Lower lobe of right lung (tissue), 2 donors: ENCODE measurements around the gene DHRSX. TPM values are rescaled to one million over a fixed set of nuclear protein-coding genes. Genes with fewer than 3 reads are reported as not detected.

Source experiments
- ATAC-seq, 2 donors: fragments of 200-7000 bp; cut with Tn5 transposase; one replicate each; pipeline ENCODE4 v1.9.1; 2020 to 2022; ENCODE audit warnings: mild to moderate bottlenecking in 2 of 2, moderate library complexity in 2 of 2
- DNase-seq: peaks from one replicate; pipeline ENCODE4 v3.0.0-alpha.2; 2020
- H3K27ac ChIP-seq: fragments of 200-600 bp; one replicate; pipeline ENCODE4 v1.8.0; 2022
- H3K27me3 ChIP-seq: fragments of 200-600 bp; one replicate; pipeline ENCODE4 v1.8.0; 2022; ENCODE audit warnings: low read depth
- H3K36me3 ChIP-seq: fragments of 200-600 bp; one replicate; pipeline ENCODE4 v1.8.0; 2022; ENCODE audit warnings: mild to moderate bottlenecking
- H3K4me1 ChIP-seq: fragments of 200-600 bp; one replicate; pipeline ENCODE4 v1.8.0; 2022
- H3K4me3 ChIP-seq: fragments of 200-600 bp; one replicate; pipeline ENCODE4 v1.8.0; 2022; ENCODE audit warnings: mild to moderate bottlenecking
- H3K9me3 ChIP-seq: fragments of 200-600 bp; one replicate; pipeline ENCODE4 v1.8.0; 2022
- intact Hi-C: fragments of 100-400 bp; cut with DNase I; formaldehyde crosslinking; loops from one replicate; pipeline ENCODE4 v1.11.0; 2022
- total RNA-seq: library from RNA; stranded (reverse); fragmentation: NEBNext Ultra II Directional; extraction: Animal tissue kit (Norgen Biotek cat#: 25700); gene quantifications from one replicate; pipeline ENCODE4 v1.2.1, GENCODE V29; 2021
- TF ChIP-seq, protein P1 (sequence below): fragments of 200-600 bp; IDR thresholded peaks from one replicate; pipeline ENCODE4 v1.8.0; 2022; ENCODE audit warnings: antibody characterized with exemption, mild to moderate bottlenecking
- donor health status: DM: no; HTN: yes; CAD: no; lungs with severe emphysema.

DHRSX gene
- total RNA-seq, 1 donor from 2014 or later, result 31.9 TPM

DNA sequence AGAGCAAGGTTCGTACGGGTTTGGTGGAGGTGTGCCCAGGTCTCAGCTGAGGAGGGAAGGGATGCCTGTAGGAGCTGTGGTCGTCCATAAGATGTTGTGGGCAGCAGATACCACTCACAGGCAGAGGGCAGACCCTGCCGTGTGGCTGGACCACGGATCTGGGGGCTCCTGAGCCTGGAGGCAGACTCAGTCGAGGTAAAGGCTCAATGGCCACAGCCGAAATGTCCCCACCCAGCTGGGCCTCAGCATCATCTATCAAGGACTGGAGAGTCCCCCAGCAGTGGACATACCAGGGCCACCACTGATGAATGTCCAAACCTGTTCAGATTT is 98.5 kb downstream of the DHRSX start:
- Histone ChIP-seq H3K36me3 (peaks cover 6% of the 10 kb centered on the region), H3K27me3 (no peaks in the 10 kb centered on the region), H3K4me3 (no peak overlapping the region), H3K4me1 (peaks cover 13% of the 10 kb centered on the region), H3K27ac (peak overlapping the region; percentile 49), H3K9me3 (peaks cover 5% of the 10 kb centered on the region)
- TF ChIP-seq, protein P1, sequence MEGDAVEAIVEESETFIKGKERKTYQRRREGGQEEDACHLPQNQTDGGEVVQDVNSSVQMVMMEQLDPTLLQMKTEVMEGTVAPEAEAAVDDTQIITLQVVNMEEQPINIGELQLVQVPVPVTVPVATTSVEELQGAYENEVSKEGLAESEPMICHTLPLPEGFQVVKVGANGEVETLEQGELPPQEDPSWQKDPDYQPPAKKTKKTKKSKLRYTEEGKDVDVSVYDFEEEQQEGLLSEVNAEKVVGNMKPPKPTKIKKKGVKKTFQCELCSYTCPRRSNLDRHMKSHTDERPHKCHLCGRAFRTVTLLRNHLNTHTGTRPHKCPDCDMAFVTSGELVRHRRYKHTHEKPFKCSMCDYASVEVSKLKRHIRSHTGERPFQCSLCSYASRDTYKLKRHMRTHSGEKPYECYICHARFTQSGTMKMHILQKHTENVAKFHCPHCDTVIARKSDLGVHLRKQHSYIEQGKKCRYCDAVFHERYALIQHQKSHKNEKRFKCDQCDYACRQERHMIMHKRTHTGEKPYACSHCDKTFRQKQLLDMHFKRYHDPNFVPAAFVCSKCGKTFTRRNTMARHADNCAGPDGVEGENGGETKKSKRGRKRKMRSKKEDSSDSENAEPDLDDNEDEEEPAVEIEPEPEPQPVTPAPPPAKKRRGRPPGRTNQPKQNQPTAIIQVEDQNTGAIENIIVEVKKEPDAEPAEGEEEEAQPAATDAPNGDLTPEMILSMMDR, result no peak
- ATAC-seq, result peak in 1 of 2 donors; percentile 18
- DNase-seq, result no peak
- intact Hi-C loops, result no loop called here

DNA sequence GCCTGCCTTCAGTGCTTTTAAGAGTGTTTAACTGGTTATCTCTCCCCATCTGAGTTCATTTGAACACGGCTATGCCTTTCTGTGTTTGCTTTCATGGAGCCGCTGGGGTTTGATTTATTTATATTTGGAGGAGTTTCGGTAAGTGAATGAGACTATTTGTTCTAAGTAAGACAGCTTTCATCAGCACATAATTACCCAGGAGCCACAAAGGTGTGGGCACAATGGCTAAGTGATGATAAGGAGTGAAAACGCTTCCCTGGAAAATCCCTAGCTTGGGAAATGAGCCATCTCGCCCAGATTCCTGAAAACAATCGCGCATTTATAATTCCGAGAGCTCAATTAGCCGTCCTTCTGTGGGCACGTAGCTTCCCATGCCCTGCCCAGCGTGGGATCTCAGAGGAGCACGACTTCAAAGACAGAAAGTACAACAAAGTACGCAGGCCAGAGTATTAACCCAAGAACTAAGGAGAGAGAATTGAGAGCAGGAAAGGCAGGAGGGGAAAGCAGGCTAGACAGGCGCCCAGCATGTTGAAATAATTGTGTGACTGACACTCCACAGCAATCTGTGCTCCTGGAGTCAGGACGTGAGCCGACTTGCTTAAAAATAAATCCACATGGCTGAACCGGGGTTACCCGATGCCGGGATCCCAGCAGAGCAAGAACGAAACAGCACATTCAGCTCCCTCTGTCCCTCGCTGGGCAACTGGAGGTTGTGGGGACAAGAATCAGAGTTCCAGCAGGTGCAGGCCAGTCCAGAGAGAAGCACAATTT is 99.0 kb downstream of the DHRSX start:
- H3K27me3 ChIP-seq, result no peaks in the 10 kb centered on the region
- peak overlapping the region; percentile 15 for H3K4me3 ChIP-seq
- peaks cover 13% of the 10 kb centered on the region for H3K4me1 ChIP-seq
- intact Hi-C loops, result no loop called here
- DNase-seq, result no peak
- H3K36me3 ChIP-seq, result peaks cover under 1% of the 10 kb centered on the region
- ATAC-seq, result peak; percentile 69 to 73
- TF ChIP-seq, protein P1, result no peak
- peak overlapping the region; percentile 49 for H3K27ac ChIP-seq
- no peaks in the 10 kb centered on the region for H3K9me3 ChIP-seq

- H3K27me3 ChIP-seq, result no peaks in the 10 kb centered on the region
- H3K4me1 ChIP-seq, result peaks cover 13% of the 10 kb centered on the region
- DNase-seq (no peak), ATAC-seq (peak in 1 of 2 donors; percentile 35)
- no peaks in the 10 kb centered on the region for H3K9me3 ChIP-seq
- H3K27ac ChIP-seq, result no peak overlapping the region
- TF ChIP-seq, protein P1, result no peak
- no peaks in the 10 kb centered on the region for H3K36me3 ChIP-seq
- intact Hi-C loops, result no loop called here
- peak overlapping the region; percentile 15 for H3K4me3 ChIP-seq
Measured at GRCh38 chrX:2401201-2401589, 99.6 kb downstream of the DHRSX start.

DNA sequence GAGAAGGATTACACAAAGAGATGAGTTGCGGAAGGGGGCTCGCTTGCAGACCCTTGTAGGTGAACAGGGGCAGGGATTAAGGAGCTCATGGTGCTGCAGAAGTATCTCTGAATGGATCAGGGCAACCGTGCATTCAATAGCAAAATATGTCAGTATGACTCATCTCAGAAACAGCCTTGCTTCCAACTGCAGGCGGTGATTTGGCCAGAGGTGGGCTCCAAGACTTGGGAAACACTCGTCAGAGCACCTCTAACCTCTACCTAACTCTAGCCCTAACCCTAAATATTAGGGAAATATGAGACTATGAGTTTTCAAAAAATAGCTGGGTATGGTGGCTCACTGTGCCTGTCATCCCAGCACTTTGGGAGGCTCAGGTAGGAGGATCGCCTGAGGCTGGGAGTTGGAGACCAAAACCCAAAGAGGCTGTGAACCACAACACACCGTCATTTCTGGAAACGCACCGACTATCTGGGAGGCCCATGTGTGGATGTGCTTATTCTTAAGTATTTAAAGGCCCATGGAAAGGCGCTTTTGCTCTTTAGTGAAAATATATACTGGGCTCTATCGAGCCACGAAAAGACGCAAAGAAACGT is 102.6 kb downstream of the DHRSX start:
- ATAC-seq, result no peak
- Histone ChIP-seq H3K4me1 (peaks cover 13% of the 10 kb centered on the region), H3K27ac (no peak overlapping the region), H3K36me3 (no peaks in the 10 kb centered on the region), H3K27me3 (no peaks in the 10 kb centered on the region), H3K9me3 (no peaks in the 10 kb centered on the region), H3K4me3 (no peak overlapping the region)
- TF ChIP-seq, protein P1, result no peak
- no peak for DNase-seq
- intact Hi-C loops, result no loop called here

DNA sequence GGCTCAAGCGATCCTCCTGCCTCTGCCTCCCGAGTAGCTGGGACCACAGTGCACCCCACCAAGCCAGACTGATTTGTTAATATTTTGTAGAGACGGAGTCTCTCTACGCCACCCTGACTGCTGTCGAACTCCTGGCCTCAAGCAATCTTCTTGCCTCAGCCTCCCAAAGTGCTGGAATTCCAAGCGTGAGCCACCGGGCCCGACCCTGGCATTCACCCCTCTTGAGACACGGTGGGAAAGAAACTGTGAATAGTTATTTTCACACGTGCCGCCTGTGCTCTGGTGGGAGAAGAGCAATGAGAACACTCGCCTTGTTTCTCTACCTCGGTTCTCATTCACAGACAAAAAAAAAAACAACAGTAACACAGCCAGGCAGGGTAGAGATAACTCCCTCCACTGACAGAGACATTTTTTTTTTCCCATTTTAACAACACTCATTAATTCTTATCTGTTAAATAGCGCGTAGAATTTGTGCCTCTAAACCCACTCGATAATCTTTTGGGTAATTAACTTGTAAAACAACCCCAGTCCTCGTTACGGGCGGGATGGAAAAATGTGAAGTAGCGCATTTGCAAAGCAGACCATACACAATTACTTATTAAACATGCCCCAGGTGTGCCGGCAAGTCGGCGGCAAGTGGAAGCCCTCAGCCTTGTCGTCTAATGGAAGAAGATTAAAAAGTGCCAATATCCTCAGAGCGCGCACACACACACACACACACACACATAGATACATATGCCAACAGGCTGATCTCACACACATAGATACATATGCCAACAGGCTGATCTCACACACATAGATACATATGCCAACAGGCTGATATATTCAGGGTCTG is 103.3 kb downstream of the DHRSX start:
- no peak for ATAC-seq
- intact Hi-C loops, result no loop called here
- no peak for DNase-seq

More for the DNA sequence above, 103.3 kb downstream of the DHRSX start:
- no peaks in the 10 kb centered on the region for H3K36me3 ChIP-seq
- TF ChIP-seq, protein P1, result no peak
- H3K27me3 ChIP-seq, result no peaks in the 10 kb centered on the region
- no peak overlapping the region for H3K27ac ChIP-seq
- H3K4me3 ChIP-seq, result no peak overlapping the region
- peaks cover 13% of the 10 kb centered on the region for H3K4me1 ChIP-seq
- H3K9me3 ChIP-seq, result no peaks in the 10 kb centered on the region
